ENCODE data around the gene PDCD11.

PDCD11 gene

GRCh38 chr10:103449208-103450144, 53.0 kb downstream of the PDCD11 start:
- no peak for TF ChIP-seq EZH2 (optimal IDR thresholded peaks at IDR 0.05; ENCODE audit: low read depth, low read length)
- no peak for TF ChIP-seq EZH2phosphoT487 (IDR thresholded peaks at IDR 0.05; ENCODE audit: low read length)
- no peak for TF ChIP-seq CTCF (IDR thresholded peaks at IDR 0.05; ENCODE audit: low read length)

GRCh38 chr10:103450201-103450695, 53.8 kb downstream of the PDCD11 start:
- no peaks in the 10 kb centered on the region for H3K9me2 ChIP-seq (replicated peaks; ENCODE audit: insufficient read depth, low read length)
- H3K9ac ChIP-seq (ENCODE audit: low read length): no peak overlapping the region; the same call in 1 of the 2 replicates
- no peaks in the 10 kb centered on the region for H3K27me3 ChIP-seq (replicated peaks; ENCODE audit: insufficient read depth, low read length)
- H3K79me2 ChIP-seq (ENCODE audit: low read length): peaks cover 30% of the 10 kb centered on the region
- H3K27ac ChIP-seq (ENCODE audit: low read length): no peak overlapping the region
- no peaks in the 10 kb centered on the region for H4K20me1 ChIP-seq (ENCODE audit: insufficient read depth, low read length)
- peak overlapping the region; percentile 74; the same call in 1 of the 2 replicates for H3K4me3 ChIP-seq (ENCODE audit: low read length)
- peak overlapping the region; percentile 85 for H3K4me2 ChIP-seq (ENCODE audit: low read depth, low read length)
- no peak overlapping the region for H2AFZ ChIP-seq (ENCODE audit: low read length)
- DNase-seq: no peak
- H3K9me3 ChIP-seq (replicated peaks; ENCODE audit: insufficient read depth, low read length): no peaks in the 10 kb centered on the region
- TF ChIP-seq EZH2 (optimal IDR thresholded peaks at IDR 0.05; ENCODE audit: low read depth, low read length) (no peak), CTCF (IDR thresholded peaks at IDR 0.05; ENCODE audit: low read length) (no peak), EZH2phosphoT487 (IDR thresholded peaks at IDR 0.05; ENCODE audit: low read length) (no peak)
- peaks cover 6% of the 10 kb centered on the region for H3F3A ChIP-seq (ENCODE audit: insufficient read depth, low read length)
- no peaks in the 10 kb centered on the region for H3K4me1 ChIP-seq (ENCODE audit: low read length)
- no peaks in the 10 kb centered on the region; the same call in 1 of the 2 replicates for H3K36me3 ChIP-seq (replicated peaks; ENCODE audit: insufficient read depth, low read length)

More at GRCh38 chr10:103449208-103450144, 53.0 kb downstream of the PDCD11 start:
- H3K4me3 ChIP-seq (ENCODE audit: low read length): no peak overlapping the region
- H3K79me2 ChIP-seq (ENCODE audit: low read length): peaks cover 30% of the 10 kb centered on the region
- H3K9me2 ChIP-seq (replicated peaks; ENCODE audit: insufficient read depth, low read length): no peaks in the 10 kb centered on the region
- H3K27me3 ChIP-seq (replicated peaks; ENCODE audit: insufficient read depth, low read length): no peaks in the 10 kb centered on the region
- DNase-seq: no peak
- no peaks in the 10 kb centered on the region for H4K20me1 ChIP-seq (ENCODE audit: insufficient read depth, low read length)
- H3K4me1 ChIP-seq (ENCODE audit: low read length): no peaks in the 10 kb centered on the region
- H3K36me3 ChIP-seq (replicated peaks; ENCODE audit: insufficient read depth, low read length): no peaks in the 10 kb centered on the region; the same call in 1 of the 2 replicates
- no peak overlapping the region for H3K9ac ChIP-seq (ENCODE audit: low read length)
- H2AFZ ChIP-seq (ENCODE audit: low read length): no peak overlapping the region
- no peak overlapping the region for H3K27ac ChIP-seq (ENCODE audit: low read length)
- no peak overlapping the region for H3K4me2 ChIP-seq (ENCODE audit: low read depth, low read length)
- H3K9me3 ChIP-seq (replicated peaks; ENCODE audit: insufficient read depth, low read length): no peaks in the 10 kb centered on the region
- peaks cover 6% of the 10 kb centered on the region for H3F3A ChIP-seq (ENCODE audit: insufficient read depth, low read length)

- no peaks in the 10 kb centered on the region; the same call in 1 of the 2 replicates for H3K36me3 ChIP-seq (replicated peaks; ENCODE audit: insufficient read depth, low read length)
- peak overlapping the region; percentile 74 for H3K4me3 ChIP-seq (ENCODE audit: low read length)
- DNase-seq: peak; percentile 64
- peaks cover 6% of the 10 kb centered on the region for H3F3A ChIP-seq (ENCODE audit: insufficient read depth, low read length)
- H3K27ac ChIP-seq (ENCODE audit: low read length): peak overlapping the region; percentile 39; the same call in 1 of the 2 replicates
- H2AFZ ChIP-seq (ENCODE audit: low read length): peak overlapping the region; percentile 56
- no peaks in the 10 kb centered on the region for H3K9me3 ChIP-seq (replicated peaks; ENCODE audit: insufficient read depth, low read length)
- H3K4me2 ChIP-seq (ENCODE audit: low read depth, low read length): peak overlapping the region; percentile 85
- no peaks in the 10 kb centered on the region for H3K9me2 ChIP-seq (replicated peaks; ENCODE audit: insufficient read depth, low read length)
- no peaks in the 10 kb centered on the region for H3K4me1 ChIP-seq (ENCODE audit: low read length)
- H3K9ac ChIP-seq (ENCODE audit: low read length): peak overlapping the region; percentile 66
- no peaks in the 10 kb centered on the region for H4K20me1 ChIP-seq (ENCODE audit: insufficient read depth, low read length)
- no peaks in the 10 kb centered on the region for H3K27me3 ChIP-seq (replicated peaks; ENCODE audit: insufficient read depth, low read length)
- TF ChIP-seq CTCF (IDR thresholded peaks at IDR 0.05; ENCODE audit: low read length): no peak
- TF ChIP-seq EZH2phosphoT487 (IDR thresholded peaks at IDR 0.05; ENCODE audit: low read length): no peak
- no peak for TF ChIP-seq EZH2 (optimal IDR thresholded peaks at IDR 0.05; ENCODE audit: low read depth, low read length)
- peaks cover 30% of the 10 kb centered on the region for H3K79me2 ChIP-seq (ENCODE audit: low read length)
These were observed 54.8 kb downstream of the PDCD11 start for GRCh38 chr10:103451091-103451813.
